CD4-positive, alpha-beta T cell (primary cell): ENCODE measurements around the gene MICAL2. TPM values are rescaled to one million over a fixed set of nuclear protein-coding genes. Genes with fewer than 3 reads are reported as not detected.

Experiments used
- ATAC-seq: fragments of 200-7000 bp; cut with Tn5 transposase; one replicate; pipeline ENCODE4 v1.10.0; 2022; ENCODE audit warnings: mild to moderate bottlenecking; ENCODE audit not compliant: poor library complexity
- CTCF ChIA-PET: fragments of 350-600 bp; sonication (Branson Sonifier 250); formaldehyde crosslinking; loops from one replicate; lab custom pipeline; 2021; ENCODE audit warnings: antibody characterized with exemption, inconsistent platforms; lab: Charles Lee
- POLR2A ChIA-PET: fragments of 350-600 bp; sonication (Branson Sonifier 250); formaldehyde crosslinking; loops from one replicate; lab custom pipeline; 2021; ENCODE audit warnings: antibody characterized with exemption, inconsistent platforms; lab: Charles Lee
- DNase-seq, 14 experiments: peaks; one replicate each; pipeline ENCODE4 v3.0.0-alpha.2; 2013 to 2020; ENCODE audit warnings: mixed read lengths in 2 of 14
- H3K27ac ChIP-seq, 2 donors: one replicate each; pipeline versions ENCODE4 v1.5.1 to v1.7.0; 2013; ENCODE audit warnings: low read length in 2 of 2, low read depth in 1 of 2, mild to moderate bottlenecking in 1 of 2
- H3K27me3 ChIP-seq, 2 experiments: 1 replicate in 1 of 2; 2 replicates in 1 of 2; pipeline versions ENCODE4 v1.6.1 to v1.7.0; 2013; ENCODE audit warnings: low read length in 2 of 2, control low read depth in 1 of 2, mild to moderate bottlenecking in 1 of 2, moderate library complexity in 1 of 2; ENCODE audit not compliant: insufficient read depth in 2 of 2, control insufficient read depth in 1 of 2
- H3K36me3 ChIP-seq: one replicate; pipeline ENCODE4 v1.6.1; 2013; ENCODE audit warnings: low read length, control low read depth; ENCODE audit not compliant: insufficient read depth
- H3K4me1 ChIP-seq: one replicate; pipeline ENCODE4 v1.6.1; 2013; ENCODE audit warnings: low read length, control low read depth; ENCODE audit not compliant: insufficient read depth
- H3K4me3 ChIP-seq: one replicate; pipeline ENCODE4 v1.5.1; 2013; ENCODE audit warnings: mild to moderate bottlenecking, low read length, moderate library complexity
- H3K9me3 ChIP-seq, 2 experiments: 1 replicate in 1 of 2; 2 replicates in 1 of 2; pipeline versions ENCODE4 v1.6.1 to v1.7.0; 2013; ENCODE audit warnings: low read length in 2 of 2, mild to moderate bottlenecking in 2 of 2, control low read depth in 1 of 2, moderate library complexity in 1 of 2; ENCODE audit not compliant: control insufficient read depth in 1 of 2, insufficient read depth in 1 of 2
- H3K27ac Mint-ChIP-seq: one replicate; pipeline ENCODE4 v1.8.0; 2020; ENCODE audit warnings: mixed read lengths
- H3K27me3 Mint-ChIP-seq: one replicate; pipeline ENCODE4 v1.8.0; 2021; ENCODE audit warnings: mixed read lengths
- H3K36me3 Mint-ChIP-seq: one replicate; pipeline ENCODE4 v1.8.0; 2021; ENCODE audit warnings: low read depth, mixed read lengths
- H3K4me1 Mint-ChIP-seq: one replicate; pipeline ENCODE4 v1.8.0; 2021; ENCODE audit warnings: low read depth, mixed read lengths
- H3K4me3 Mint-ChIP-seq: one replicate; pipeline ENCODE4 v1.8.0; 2020; ENCODE audit warnings: mild to moderate bottlenecking, mixed read lengths
- H3K9me3 Mint-ChIP-seq: one replicate; pipeline ENCODE4 v1.8.0; 2020; ENCODE audit warnings: mixed read lengths
- CTCF ChIP-seq: fragments of 200-600 bp; IDR thresholded peaks from one replicate; pipeline ENCODE4 v1.8.0; 2022; ENCODE audit warnings: antibody characterized with exemption, mild to moderate bottlenecking
- intact Hi-C, 2 experiments: fragments of 100-400 bp; cut with DNase I in 1 of 2; cut with micrococcal nuclease in 1 of 2; formaldehyde crosslinking; loops; one replicate each; pipeline versions ENCODE4 v1.15.1 to v1.9.0; 2023 to 2025; cut with DNase I, micrococcal nuclease
- total RNA-seq, 174 experiments: library from RNA in 2 of 174; stranded (reverse) in 2 of 174; gene quantifications; one replicate each; pipeline ENCODE4 v1.2.3 and lab custom pipeline; 2021 to 2026

The MICAL2 gene
- total RNA-seq, 2 experiments from 2014 or later, result 12.8 to 14.1 TPM

GRCh38 chr11:12140186-12140793 is 29.9 kb downstream of the MICAL2 start:
- intact Hi-C loops, result loop anchor here in 1 of 2 experiments (5.0 kb wide), 1 partner anchor 52 kb away; no protein-coding TSS in a partner anchor
- Mint-ChIP-seq H3K36me3 (no peaks in the 10 kb centered on the region), H3K4me3 (no peak overlapping the region), H3K9me3 (no peaks in the 10 kb centered on the region), H3K27ac (peak overlapping the region; percentile 74), H3K4me1 (peaks cover 72% of the 10 kb centered on the region), H3K27me3 (no peaks in the 10 kb centered on the region)
- POLR2A ChIA-PET, result no interaction called here
- Histone ChIP-seq H3K4me3 (no peak overlapping the region), H3K27me3 (no peaks in the 10 kb centered on the region), H3K36me3 (no peaks in the 10 kb centered on the region), H3K27ac (no peak overlapping the region), H3K4me1 (peaks cover 55% of the 10 kb centered on the region), H3K9me3 (no peaks in the 10 kb centered on the region)
- ATAC-seq (no peak), DNase-seq (no peak)
- TF ChIP-seq CTCF, result no peak
- CTCF ChIA-PET, result interaction anchor here (0.6 kb wide), 1 partner anchor 55 kb away, joined by 3 read pairs; no protein-coding TSS in a partner anchor

- DNase-seq, result peak in 2 of 14 experiments; percentile 28 to 33
- TF ChIP-seq CTCF, result no peak
- peak overlapping the region in 1 of 2 donors; percentile 45 for H3K27ac ChIP-seq
- peaks cover 56% of the 10 kb centered on the region for H3K4me1 ChIP-seq
- ChIA-PET POLR2A (interaction anchor here (0.7 kb wide), 1 partner anchor 9 kb away, joined by 3 read pairs; no protein-coding TSS in a partner anchor), CTCF (no interaction called here)
- intact Hi-C loops, result loop anchor here in 1 of 2 experiments (5.0 kb wide), 1 partner anchor 51 kb away; no protein-coding TSS in a partner anchor
- no peaks in the 10 kb centered on the region for H3K9me3 ChIP-seq
- Mint-ChIP-seq H3K9me3 (no peaks in the 10 kb centered on the region), H3K27ac (peak overlapping the region; percentile 74), H3K4me1 (peaks cover 75% of the 10 kb centered on the region), H3K36me3 (no peaks in the 10 kb centered on the region), H3K27me3 (no peaks in the 10 kb centered on the region), H3K4me3 (peak overlapping the region; percentile 0)
- no peaks in the 10 kb centered on the region for H3K36me3 ChIP-seq
- H3K4me3 ChIP-seq, result no peak overlapping the region
- ATAC-seq, result no peak
- no peaks in the 10 kb centered on the region for H3K27me3 ChIP-seq
Measured at GRCh38 chr11:12141283-12141682, 30.9 kb downstream of the MICAL2 start.

- no peak overlapping the region for H3K4me3 Mint-ChIP-seq
- no peak for TF ChIP-seq CTCF
- intact Hi-C loops, result loop anchor here in 1 of 2 experiments (5.0 kb wide), 1 partner anchor 50 kb away; no protein-coding TSS in a partner anchor
- H3K4me1 Mint-ChIP-seq, result peaks cover 74% of the 10 kb centered on the region
- H3K36me3 Mint-ChIP-seq, result no peaks in the 10 kb centered on the region
- no peaks in the 10 kb centered on the region for H3K27me3 ChIP-seq
- no peak overlapping the region for H3K4me3 ChIP-seq
- POLR2A ChIA-PET, result interaction anchor here (1.1 kb wide), 1 partner anchor 32 kb away, joined by 3 read pairs; the partner anchor contains the start of gene MICAL2
- H3K9me3 ChIP-seq, result no peaks in the 10 kb centered on the region
- no peaks in the 10 kb centered on the region for H3K9me3 Mint-ChIP-seq
- peak overlapping the region; percentile 74 for H3K27ac Mint-ChIP-seq
- H3K27ac ChIP-seq, result no peak overlapping the region
- peaks cover 56% of the 10 kb centered on the region for H3K4me1 ChIP-seq
- CTCF ChIA-PET, result no interaction called here
- H3K27me3 Mint-ChIP-seq, result no peaks in the 10 kb centered on the region
- DNase-seq, result no peak
- no peak for ATAC-seq
- H3K36me3 ChIP-seq, result no peaks in the 10 kb centered on the region
Measured at GRCh38 chr11:12142176-12142575, 31.8 kb downstream of the MICAL2 start.
